CD1c-positive myeloid dendritic cell (primary cell): ENCODE measurements around the gene CYP3A7.
"Not testable (repeated sequence)": the region's sequence is repeated elsewhere in the genome, so short reads cannot be mapped to it uniquely, and the experiment has no call there.

Source experiments
- DNase-seq: peaks from one replicate; pipeline ENCODE4 v3.0.0-alpha.2; 2016; ENCODE audit errors: extremely low spot score

CYP3A7 gene

DNA sequence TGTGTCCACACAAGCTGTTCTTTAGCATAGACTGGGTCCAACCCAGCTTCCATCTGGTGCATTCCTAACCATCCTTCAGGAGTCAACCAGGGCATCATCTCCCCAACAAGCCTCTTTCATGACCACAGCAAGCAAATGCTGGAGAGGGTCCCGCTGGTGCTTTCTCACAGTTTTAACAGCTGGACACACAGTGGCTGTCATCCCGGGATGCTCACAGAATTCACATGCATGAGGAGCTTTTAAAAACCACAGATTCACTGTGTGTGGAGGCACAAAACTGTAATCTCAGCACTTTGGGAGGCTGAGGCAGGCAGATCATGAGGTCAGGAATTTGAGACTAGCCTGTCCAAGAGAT is 6.4 kb upstream of the CYP3A7 start:
- DNase-seq: no peak

DNA sequence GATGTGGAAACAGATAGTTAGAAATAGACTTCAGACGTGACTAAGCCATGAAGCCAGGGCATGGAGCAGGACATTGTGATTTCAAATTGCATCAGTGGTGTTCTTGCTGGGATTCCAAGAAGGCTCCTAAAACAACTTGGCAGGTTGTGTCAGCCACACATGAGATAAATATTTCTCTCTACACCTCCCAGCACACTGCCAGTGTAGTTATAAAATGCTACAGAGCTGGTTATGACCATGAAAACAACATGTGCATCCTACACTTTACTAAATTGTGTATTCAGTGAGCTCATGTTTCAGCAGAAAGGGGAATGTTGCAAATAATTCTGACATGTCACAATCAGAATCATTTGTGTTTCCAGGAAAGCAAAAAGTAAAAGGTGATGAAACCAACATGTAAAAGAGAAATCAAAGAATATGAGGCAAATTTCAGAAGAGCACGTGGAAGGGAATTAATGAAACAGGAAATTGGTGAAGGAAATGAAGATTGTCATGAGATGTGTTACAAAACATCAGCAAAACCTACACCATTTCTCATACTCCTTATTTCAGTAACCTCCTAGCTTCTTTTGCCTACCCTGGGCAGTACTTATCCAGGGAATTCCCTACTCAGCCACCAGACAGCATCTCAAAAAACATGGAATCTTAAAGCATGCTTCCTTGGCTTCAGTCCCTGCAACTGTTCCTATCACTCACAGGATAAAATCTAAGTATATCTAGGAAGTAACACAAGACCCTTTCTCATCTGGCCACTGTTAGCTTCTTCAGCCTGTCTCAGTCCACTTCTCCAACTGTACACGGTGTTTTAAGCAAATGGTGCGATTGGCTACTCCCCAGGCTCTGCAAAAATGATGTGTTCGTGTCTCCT is 5.8 kb upstream of the CYP3A7 start:
- DNase-seq: peak; percentile 42

DNA sequence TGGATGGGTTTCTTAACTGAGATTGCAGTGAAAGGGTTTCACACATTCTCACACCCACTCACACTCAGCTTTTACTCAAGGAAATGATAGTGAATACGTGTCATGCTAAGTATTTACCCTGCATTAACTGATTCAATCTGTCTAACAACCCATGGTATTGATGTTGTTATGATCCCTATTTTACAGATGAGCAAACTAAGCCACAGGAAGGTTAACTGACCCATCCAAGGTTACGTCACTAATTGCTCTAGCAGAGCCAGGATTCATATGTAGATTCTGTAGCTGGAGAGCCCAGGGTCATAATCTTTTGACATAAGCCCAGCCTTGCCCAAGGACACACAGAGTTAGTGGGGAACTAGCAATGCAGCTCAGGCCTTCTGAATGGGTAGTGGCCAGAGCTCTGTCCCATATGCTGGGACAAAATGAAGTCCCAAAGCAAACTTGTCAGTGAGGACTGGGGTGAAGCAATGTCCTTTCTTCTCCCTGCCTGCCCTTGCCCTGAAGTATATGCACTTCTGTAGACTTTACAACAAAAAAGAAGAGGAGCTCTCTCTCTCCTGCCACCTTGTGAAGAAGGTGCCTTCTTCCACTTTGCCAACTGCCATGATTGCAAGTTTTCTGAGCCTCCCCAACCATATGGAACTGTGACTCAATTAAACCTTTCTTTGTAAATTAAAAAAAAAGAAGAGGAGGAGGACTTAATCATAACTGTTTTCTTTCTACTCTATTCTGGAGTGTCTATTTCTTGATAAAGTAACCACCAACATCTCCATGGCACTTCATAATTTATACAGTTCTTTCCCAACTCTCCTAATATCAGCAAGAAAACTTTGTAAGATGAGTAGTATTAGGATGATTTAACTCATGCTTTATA is 4.9 kb upstream of the CYP3A7 start:
- DNase-seq: no peak

DNA sequence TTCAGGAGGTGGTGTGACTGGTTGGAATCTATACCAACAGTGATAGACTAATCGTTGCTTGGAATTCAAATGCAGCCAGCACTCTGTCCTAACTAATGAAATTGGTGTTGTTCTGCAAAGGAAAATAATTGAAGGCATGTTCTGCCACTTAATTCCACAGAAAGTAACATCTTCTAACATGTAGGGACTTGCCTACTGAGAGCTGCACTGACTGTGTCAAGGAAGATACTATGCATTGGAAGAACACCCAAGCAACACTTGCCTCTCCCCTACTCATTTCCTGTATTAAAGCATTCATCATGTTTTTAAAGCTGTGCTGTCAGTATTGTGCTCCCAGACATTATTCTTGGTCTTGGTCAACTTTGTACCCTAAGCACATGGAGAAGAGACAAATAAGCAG is 2.7 kb upstream of the CYP3A7 start:
- DNase-seq: no peak

DNA sequence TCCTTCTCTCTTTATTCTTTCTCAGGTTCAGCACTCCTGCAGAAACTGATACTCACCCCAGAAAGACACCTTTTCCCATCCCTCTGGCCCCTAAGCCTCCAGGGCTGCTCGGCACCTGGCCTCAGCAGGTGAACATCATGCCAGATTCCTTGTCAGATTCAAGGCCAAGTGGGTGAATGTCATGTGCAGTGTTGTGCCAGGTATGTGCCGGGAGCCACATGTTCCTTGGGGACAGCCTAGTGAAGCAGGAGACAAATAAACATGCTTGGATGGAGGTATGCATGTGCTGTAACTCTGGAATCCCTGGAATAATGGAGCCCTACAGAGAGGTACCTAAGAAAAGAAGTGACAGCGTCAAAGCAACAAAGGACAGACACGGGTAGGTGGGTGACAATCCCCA is 1.7 kb upstream of the CYP3A7 start:
- DNase-seq: not testable (repeated sequence)

DNA sequence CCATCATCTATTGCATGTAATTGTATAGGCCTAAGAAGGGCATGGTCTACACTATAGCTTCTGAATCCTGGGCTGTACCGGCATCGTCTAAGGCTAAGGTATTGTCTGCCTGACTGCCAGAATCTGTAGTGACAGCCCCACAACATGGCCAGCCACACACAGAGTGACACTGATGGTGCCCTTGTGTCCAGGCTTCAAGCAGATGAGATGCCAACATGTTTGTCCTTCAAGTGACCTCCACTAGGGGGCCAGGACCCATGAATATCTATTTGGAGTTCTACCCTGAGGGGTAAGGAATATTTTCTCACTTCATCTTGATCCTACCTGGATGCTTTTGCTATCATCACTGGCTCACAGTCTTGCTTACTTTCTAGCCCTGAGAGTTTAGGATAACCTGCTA is 1.5 kb downstream of the CYP3A7 start:
- no peak for DNase-seq

DNA sequence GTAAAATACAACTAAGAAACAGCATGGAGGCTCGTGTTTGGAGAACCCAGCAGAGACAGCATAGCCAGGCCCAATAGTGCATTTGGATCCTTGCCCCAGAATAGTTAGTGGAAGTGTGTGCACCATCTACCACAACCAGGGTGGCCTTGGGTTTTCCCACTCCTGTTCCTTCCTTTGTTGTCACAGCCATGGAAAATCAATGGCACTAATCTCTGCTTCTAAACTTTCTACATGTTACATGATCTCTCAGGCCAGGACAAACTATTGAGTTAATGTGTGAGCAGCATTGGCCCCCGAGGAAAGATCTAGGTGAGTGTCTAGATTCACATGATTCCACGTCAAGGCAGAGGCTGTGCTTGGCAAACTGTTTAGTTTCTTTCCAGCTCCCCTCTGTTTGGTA is 2.0 kb downstream of the CYP3A7 start:
- no peak for DNase-seq

DNA sequence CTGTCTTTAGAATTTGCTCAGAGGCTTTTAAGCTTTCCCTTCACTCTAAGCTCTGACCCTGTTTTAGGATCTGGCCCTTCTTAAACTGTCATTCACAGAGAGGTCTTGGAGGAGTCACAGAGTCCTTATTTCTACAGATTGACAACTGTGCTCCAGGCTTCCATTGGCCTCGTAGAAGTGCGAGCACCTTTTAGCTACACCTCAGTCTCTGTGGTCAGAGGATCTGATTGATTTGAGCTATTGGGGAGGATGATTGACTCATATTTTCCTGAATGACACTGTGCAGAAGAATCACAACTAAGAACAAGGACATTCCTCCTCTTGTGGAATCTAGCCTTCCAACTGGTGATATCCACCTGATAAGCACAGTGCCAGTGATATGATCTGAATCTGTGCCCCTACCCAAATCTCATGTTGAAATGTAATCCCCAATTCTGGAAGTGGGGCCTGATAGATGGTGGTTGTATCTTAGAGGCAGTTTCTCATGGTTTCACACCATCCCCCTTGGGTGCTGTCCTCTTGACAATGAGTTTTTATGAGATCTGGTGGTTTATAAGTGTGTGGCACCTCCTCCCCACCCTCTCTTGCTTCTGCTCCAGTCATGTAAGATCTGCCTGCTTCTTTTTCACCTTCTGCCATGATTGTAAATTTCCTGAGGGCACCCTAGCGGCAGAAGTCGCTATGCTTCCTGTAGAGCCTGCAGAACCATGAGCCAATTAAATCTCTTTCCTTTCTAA is 3.2 kb downstream of the CYP3A7 start:
- no peak for DNase-seq

DNA sequence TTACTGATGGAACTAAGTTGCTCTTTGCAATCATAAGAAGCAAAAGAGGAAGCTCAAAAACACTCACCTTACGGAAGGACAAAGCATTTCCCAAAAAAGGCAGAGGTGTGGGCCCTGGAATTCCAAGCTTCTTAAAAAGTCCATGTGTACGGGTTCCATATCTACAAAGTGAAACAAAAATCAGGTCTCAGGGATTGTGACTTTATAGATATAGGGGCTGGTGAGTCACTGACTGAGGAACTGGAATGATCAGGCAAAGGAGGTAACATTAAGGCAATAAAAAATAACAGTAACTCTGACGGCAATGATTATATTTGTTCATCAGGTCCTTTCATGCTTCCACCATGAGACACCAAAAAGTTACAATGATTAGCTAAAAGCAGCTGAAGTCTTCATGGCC is 4.0 kb downstream of the CYP3A7 start:
- no peak for DNase-seq

DNA sequence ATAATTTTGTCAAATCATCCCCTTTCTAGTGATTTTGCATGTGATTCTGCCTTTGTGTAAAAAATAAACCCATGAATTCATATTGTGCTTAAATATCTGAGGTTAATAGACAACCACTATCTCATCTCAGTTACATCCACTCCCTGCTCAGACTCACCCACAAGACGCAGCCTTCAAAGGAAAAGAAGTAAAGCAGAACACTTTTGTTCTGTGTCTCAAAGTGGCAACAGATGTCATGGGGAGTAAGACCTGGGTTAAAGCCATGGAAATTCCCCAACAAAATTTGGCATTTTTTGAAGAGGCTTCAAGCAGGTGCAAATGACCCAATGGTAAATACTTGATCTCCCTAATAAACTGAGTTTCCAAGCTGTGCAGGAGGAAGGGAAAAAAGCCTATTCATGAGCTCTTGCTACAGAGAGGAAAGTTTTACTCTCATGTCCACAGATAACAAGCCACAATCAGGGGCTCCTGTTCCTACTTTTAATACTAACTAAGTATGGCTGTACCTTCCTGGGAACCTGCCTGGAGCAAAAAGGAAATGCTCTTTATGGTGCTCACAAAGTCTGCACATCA is 4.7 kb downstream of the CYP3A7 start:
- DNase-seq: no peak

DNA sequence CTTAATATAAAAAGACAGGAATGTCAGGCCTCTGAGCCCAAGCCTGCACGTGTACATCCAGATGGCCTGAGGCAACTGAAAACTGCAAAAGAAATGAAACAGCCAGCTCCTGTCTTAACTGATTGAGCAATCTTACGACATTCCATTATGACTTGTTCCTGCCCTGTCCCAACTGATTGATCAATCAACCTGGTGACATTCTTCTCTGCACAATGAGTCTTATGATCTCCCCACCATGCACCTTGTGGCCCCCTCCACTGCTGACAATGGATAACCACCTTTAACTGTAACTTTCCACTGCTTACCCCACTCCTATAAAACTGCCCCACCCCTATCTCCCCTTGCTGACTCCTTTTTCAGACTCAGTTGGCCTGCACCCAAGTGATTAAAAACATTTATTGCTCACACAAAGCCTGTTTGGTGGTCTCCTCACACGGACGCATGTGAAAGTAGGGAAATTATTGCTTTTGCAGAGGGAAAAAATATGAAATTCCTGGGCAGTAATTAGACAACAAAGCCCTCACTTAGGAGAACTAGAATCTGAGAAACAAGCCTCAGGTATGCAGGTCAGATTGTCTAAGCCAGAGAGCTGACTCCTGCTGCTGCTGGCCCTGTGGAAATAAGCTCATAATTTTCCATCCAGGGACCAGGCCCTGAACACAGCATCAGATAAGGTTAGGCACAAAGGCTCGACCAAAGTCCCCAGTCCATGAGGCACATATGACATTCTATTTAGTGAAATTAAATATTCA is 5.3 kb downstream of the CYP3A7 start:
- DNase-seq: no peak

DNA sequence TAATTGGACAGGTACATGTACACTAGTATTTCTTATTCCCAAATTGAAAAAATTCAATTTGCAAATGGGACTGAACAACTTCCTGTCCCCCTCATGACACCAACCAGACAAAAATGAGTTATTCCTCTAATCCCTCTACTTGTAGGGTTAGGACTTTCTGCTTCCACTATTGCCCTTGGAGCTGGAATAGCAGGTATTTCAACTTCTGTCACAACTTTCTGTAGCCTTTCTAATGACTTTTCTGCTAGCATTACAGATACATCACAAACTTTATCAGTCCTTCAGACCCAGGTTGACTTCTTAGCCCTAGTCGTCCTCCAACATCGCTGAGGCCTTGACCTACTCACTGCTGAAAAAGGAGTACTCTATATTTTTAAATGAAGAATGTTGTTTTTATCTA is 6.4 kb downstream of the CYP3A7 start:
- no peak for DNase-seq

DNA sequence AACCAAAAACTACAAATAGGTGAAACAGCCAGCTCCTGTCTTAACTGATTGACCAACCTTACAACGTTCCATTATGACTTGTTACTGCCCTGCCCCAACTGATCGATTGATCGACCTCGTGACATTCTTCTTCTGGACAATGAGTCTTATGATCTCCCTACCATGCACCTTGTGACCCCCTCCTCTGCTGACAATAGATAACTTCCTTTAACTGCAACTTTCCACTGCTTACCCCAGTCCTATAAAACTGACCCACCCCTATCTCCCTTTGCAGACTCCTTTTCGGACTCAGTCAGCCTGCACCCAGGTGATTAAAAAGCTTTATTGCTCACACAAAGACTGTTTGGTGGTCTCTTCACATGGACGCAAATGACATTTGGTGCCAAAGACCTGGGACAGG is 11.8 kb downstream of the CYP3A7 start:
- not testable (repeated sequence) for DNase-seq

DNA sequence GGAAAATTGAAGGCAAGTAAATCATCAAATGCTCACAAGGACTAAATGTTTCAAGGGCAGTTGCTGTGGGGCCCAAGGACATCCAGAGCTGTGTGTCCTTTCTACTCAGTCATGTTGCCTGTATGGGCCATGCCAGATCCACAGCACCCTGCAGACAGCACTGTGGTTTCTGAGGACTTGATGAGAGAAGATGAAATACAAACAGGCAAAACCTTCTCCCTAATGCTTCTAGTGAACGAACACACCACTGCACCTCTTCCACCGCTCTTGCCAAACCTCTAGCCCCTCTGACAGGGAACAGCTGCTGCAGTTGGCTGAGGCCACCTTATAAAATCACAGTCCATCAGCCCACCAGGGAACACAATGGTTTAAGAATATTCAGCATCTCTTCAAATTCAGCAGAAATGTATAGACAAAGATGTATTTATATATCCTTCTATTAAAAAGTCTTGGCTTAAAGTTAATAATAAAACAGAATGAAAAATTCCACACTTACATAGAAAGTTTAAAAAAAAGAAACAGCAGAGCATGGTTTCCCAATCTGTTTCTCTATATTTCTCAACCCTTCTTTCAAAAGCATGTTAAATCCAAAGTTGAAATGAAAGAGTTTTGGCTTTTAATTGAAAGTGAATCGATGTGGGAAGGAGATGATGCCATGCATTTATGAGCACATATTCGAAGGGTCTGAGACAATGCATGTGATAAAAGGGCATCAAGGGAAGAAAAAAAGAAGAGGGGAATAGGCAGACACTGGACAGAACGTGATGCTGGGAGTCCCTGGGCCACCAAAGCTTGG is 14.0 kb downstream of the CYP3A7 start:
- no peak for DNase-seq

DNA sequence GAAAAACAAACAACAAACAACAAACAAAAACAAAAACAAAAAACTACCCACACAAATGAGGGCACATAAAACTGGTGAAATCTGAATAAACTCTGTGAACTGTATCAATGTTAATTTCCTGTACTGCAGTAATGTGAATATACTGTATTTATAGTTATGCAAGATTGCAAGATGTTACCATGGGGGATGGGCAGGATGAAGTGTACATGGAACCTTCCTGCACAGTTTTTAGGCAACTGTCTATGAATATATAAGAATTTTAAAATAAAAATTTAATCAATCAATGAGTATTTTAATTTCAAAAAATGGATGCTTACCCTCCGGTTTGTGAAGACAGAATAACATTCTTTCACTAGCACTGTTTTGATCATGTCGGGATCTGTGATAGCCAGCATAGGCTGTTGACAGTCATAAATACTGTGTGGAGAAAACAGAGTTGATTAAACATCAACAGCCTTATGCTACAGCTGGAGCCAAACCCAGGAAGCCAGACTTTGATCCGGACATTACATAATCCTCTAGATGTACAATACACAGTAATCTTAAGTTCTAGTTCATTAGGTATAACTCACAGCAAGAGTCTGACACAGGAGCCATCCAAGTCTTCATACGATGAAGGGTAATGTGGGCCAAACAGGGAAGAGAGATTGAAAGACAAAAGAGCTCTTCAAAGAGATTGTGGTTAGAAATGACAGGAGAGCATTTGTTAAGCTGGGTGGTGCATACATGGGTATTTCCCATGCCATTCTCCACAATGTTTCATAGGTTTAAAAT is 14.8 kb downstream of the CYP3A7 start:
- no peak for DNase-seq

DNA sequence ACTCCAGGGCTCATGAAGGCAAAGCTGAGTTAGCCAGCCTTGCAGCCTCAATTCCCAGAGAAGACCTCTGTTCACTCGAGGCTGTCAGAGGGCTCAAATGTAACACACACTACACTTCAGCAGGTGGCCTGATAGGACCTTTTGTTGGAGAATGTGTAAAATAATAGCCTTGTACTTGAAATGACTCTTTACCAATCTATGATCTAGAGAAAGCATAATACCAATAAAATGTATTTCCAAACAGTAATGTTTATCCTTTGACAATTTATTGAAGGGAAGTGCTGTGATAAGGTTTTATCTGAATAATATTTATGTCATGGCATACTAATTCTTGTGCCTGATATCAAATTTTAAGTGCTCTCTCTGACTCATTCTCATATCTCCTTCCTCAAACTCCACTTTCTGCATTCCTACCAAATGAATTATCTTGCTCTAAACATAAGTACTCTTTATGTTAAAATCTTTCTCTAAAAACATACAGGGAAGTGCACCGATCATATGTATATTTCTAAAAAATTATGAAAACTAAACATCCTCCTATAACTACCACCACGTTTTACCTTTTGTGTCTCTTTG is 20.9 kb downstream of the CYP3A7 start:
- DNase-seq: no peak

DNA sequence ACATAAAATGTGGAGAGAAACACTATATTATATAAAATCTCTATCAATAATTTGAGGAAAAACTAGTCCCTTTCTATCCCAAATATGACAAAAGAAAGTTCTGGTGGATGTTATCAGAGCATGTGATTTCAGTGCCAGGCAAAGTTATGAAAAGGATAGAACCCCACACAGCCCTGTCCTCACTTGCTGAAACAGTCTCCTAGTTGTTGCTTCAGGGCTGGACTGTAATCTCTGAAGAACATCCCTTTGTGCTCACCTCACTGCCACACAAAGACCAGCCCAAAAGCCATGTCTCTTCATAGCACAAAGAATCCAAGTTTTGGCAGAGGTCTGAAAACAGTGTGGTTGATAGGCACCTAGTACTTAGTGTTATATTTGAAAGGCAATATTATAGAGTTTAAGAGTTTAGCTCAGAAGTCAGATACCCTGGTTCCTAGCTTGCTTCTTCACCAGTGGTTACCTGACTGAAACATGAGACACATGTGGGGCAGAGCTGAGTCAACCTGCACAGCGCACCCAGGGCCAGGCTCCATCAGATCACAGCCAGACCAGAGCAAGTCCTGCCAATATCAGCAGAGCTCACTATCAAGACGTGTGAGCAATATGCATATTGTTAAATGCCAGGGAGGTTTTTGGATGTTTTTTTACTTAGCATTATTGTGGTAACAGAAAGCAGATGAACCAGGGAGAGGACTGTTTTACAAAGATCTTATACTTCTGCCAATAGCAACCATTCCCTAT is 25.0 kb downstream of the CYP3A7 start:
- DNase-seq: no peak

DNA sequence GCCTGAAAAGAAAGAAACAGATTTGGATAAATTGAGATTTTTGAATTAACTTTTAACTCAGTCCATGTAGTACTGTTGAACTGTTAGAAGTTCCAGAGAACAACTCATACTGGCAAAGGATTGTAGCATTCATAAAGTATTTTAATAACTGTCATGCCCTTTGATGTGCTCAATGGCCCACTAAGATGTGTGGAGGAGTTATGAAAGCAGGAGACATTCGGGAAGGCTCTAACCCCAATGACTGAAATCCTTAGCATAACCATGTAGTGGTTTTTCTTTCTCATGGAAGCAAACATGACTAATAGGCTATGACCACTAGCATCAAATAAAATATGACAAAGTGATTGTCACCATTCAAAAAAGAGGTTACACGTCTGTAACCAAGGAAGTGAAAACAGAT is 25.7 kb downstream of the CYP3A7 start:
- no peak for DNase-seq

DNA sequence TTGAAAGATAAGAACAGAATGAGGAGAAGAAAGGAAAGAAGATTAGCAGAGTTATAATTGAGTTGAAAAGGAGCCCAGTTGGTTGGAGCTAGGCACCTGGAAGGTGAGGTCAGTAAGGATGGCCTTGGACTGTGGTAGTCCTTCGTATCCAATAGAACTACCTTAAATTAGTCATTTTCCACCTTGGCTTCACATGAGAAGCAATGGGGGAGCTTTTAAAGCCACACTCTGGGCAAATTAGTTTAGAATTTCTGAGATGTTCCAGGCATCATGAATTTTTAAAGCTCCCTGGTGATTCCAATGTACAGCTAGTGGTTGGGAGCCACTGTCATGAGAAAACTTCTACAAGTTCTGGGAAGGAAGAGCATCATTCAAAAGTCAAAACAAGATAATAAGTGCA is 27.9 kb downstream of the CYP3A7 start:
- no peak for DNase-seq
